ENCODE measurements around the gene SCO2. TPM values are rescaled to one million over a fixed set of nuclear protein-coding genes. Genes with fewer than 3 reads are reported as not detected.

SCO2 gene
- total RNA-seq, 1 donor: 5.1 TPM

GRCh38 chr22:50504369-50505211 lies 20.8 kb downstream of the SCO2 start:
- Histone ChIP-seq H3K36me3 (ENCODE audit: insufficient read depth, low read length) (peaks cover 17% of the 10 kb centered on the region), H3K4me3 (ENCODE audit: insufficient read depth, low read length) (no peak overlapping the region), H3K27ac (ENCODE audit: low read depth, low read length) (no peak overlapping the region), H3K79me2 (ENCODE audit: insufficient read depth, low read length) (peaks cover 39% of the 10 kb centered on the region), H2AFZ (ENCODE audit: low read length) (no peak overlapping the region), H3K4me1 (ENCODE audit: insufficient read depth, low read length) (peaks cover 13% of the 10 kb centered on the region), H3K4me2 (ENCODE audit: insufficient read depth, low read length) (no peak overlapping the region), H3K9me3 (ENCODE audit: low read depth, low read length) (no peaks in the 10 kb centered on the region), H3K27me3 (ENCODE audit: insufficient read depth, low read length) (no peaks in the 10 kb centered on the region), H4K20me1 (ENCODE audit: insufficient read depth, low read length) (peaks cover 12% of the 10 kb centered on the region)
- TF ChIP-seq CTCF (IDR thresholded peaks at IDR 0.05; ENCODE audit: extremely low read depth, low read depth, low read length): no peak
- peak; percentile 65 for DNase-seq (ENCODE audit: insufficient read length, low spot score, missing footprints)

- TF ChIP-seq CTCF (IDR thresholded peaks at IDR 0.05; ENCODE audit: extremely low read depth, low read depth, low read length): no peak
- Histone ChIP-seq H3K27me3 (ENCODE audit: insufficient read depth, low read length) (no peaks in the 10 kb centered on the region), H3K36me3 (ENCODE audit: insufficient read depth, low read length) (peaks cover 17% of the 10 kb centered on the region), H3K4me1 (ENCODE audit: insufficient read depth, low read length) (peaks cover 5% of the 10 kb centered on the region), H3K79me2 (ENCODE audit: insufficient read depth, low read length) (peaks cover 30% of the 10 kb centered on the region), H2AFZ (ENCODE audit: low read length) (no peak overlapping the region), H4K20me1 (ENCODE audit: insufficient read depth, low read length) (peaks cover 12% of the 10 kb centered on the region), H3K4me2 (ENCODE audit: insufficient read depth, low read length) (no peak overlapping the region), H3K27ac (ENCODE audit: low read depth, low read length) (no peak overlapping the region), H3K9me3 (ENCODE audit: low read depth, low read length) (no peaks in the 10 kb centered on the region), H3K4me3 (ENCODE audit: insufficient read depth, low read length) (no peak overlapping the region)
- DNase-seq (ENCODE audit: insufficient read length, low spot score, missing footprints): peak; percentile 68
These were observed 21.8 kb downstream of the SCO2 start for GRCh38 chr22:50503475-50504145.

GRCh38 chr22:50502628-50503474 lies 22.5 kb downstream of the SCO2 start:
- no peaks in the 10 kb centered on the region for H3K27me3 ChIP-seq (ENCODE audit: insufficient read depth, low read length)
- TF ChIP-seq CTCF (IDR thresholded peaks at IDR 0.05; ENCODE audit: extremely low read depth, low read depth, low read length): no peak
- peaks cover 17% of the 10 kb centered on the region for H3K36me3 ChIP-seq (ENCODE audit: insufficient read depth, low read length)
- DNase-seq (ENCODE audit: insufficient read length, low spot score, missing footprints): peak; percentile 77
- H3K9me3 ChIP-seq (ENCODE audit: low read depth, low read length): no peaks in the 10 kb centered on the region
- no peak overlapping the region for H3K4me3 ChIP-seq (ENCODE audit: insufficient read depth, low read length)
- H3K4me2 ChIP-seq (ENCODE audit: insufficient read depth, low read length): no peak overlapping the region
- H2AFZ ChIP-seq (ENCODE audit: low read length): no peak overlapping the region
- H3K79me2 ChIP-seq (ENCODE audit: insufficient read depth, low read length): peaks cover 27% of the 10 kb centered on the region
- no peak overlapping the region for H3K27ac ChIP-seq (ENCODE audit: low read depth, low read length)
- H3K4me1 ChIP-seq (ENCODE audit: insufficient read depth, low read length): peaks cover 4% of the 10 kb centered on the region
- peaks cover 14% of the 10 kb centered on the region for H4K20me1 ChIP-seq (ENCODE audit: insufficient read depth, low read length)

Data from osteoblast (primary cell).